Progenitor cell of endocrine pancreas (in vitro differentiated cells): ENCODE results near the gene TMEM239. TPM values are rescaled to one million over a fixed set of nuclear protein-coding genes. Genes with fewer than 3 reads are reported as not detected.

Source experiments
- DNase-seq: peaks from one replicate; pipeline ENCODE4 v3.0.0; 2021; ENCODE audit warnings: low spot score; ENCODE audit not compliant: unreplicated experiment
- H3K27ac Mint-ChIP-seq: 2 replicates; pipeline ENCODE4 v1.8.0; 2021; ENCODE audit warnings: mild to moderate bottlenecking, moderate library complexity, mixed read lengths
- H3K27me3 Mint-ChIP-seq: 2 replicates; pipeline ENCODE4 v1.8.0; 2021; ENCODE audit warnings: mixed read lengths
- H3K36me3 Mint-ChIP-seq: 2 replicates; pipeline ENCODE4 v1.8.0; 2022; ENCODE audit warnings: mixed read lengths; ENCODE audit not compliant: insufficient read depth
- H3K4me1 Mint-ChIP-seq: 2 replicates; pipeline ENCODE4 v1.8.0; 2021; ENCODE audit warnings: low read depth, mixed read lengths
- H3K4me3 Mint-ChIP-seq: 2 replicates; pipeline ENCODE4 v1.8.0; 2021; ENCODE audit warnings: low read depth, mild to moderate bottlenecking, moderate library complexity, mixed read lengths
- H3K9me3 Mint-ChIP-seq: 2 replicates; pipeline ENCODE4 v1.8.0; 2021; ENCODE audit warnings: low read depth, mixed read lengths
- CTCF ChIP-seq: fragments of 200-600 bp; sonication (generic); IDR thresholded peaks from one replicate; pipeline ENCODE4 v1.5.0; 2021; ENCODE audit warnings: antibody characterized with exemption, mild to moderate bottlenecking; ENCODE audit not compliant: unreplicated experiment
- total RNA-seq: library from RNA; stranded (reverse); gene quantifications from 2 replicates; pipeline ENCODE4 v1.2.1, GENCODE V29; 2021

The TMEM239 gene
- total RNA-seq, 1 donor from 2014 or later: not detected

- H3K9me3 Mint-ChIP-seq: no peaks in the 10 kb centered on the region
- H3K4me3 Mint-ChIP-seq: no peak overlapping the region
- H3K27ac Mint-ChIP-seq: no peak overlapping the region
- no peak for TF ChIP-seq CTCF
- DNase-seq: no peak
- no peaks in the 10 kb centered on the region for H3K4me1 Mint-ChIP-seq
- peaks cover 5% of the 10 kb centered on the region for H3K36me3 Mint-ChIP-seq
- H3K27me3 Mint-ChIP-seq: peaks cover 10% of the 10 kb centered on the region
Measured at GRCh38 chr20:2865101-2865500, 48.9 kb downstream of the TMEM239 start.

GRCh38 chr20:2865630-2866029 lies 49.5 kb downstream of the TMEM239 start:
- DNase-seq: no peak
- no peak overlapping the region for H3K4me3 Mint-ChIP-seq
- no peaks in the 10 kb centered on the region for H3K4me1 Mint-ChIP-seq
- H3K9me3 Mint-ChIP-seq: no peaks in the 10 kb centered on the region
- peaks cover 5% of the 10 kb centered on the region for H3K36me3 Mint-ChIP-seq
- H3K27ac Mint-ChIP-seq: no peak overlapping the region
- H3K27me3 Mint-ChIP-seq: peaks cover 15% of the 10 kb centered on the region
- TF ChIP-seq CTCF: no peak

- H3K4me1 Mint-ChIP-seq: no peaks in the 10 kb centered on the region
- H3K27me3 Mint-ChIP-seq: peaks cover 21% of the 10 kb centered on the region
- no peak overlapping the region for H3K4me3 Mint-ChIP-seq
- no peak for TF ChIP-seq CTCF
- H3K9me3 Mint-ChIP-seq: no peaks in the 10 kb centered on the region
- DNase-seq: no peak
- H3K36me3 Mint-ChIP-seq: peaks cover 5% of the 10 kb centered on the region
- no peak overlapping the region for H3K27ac Mint-ChIP-seq
Measured at GRCh38 chr20:2866236-2866635, 50.1 kb downstream of the TMEM239 start.

GRCh38 chr20:2867081-2867864 lies 51.1 kb downstream of the TMEM239 start:
- no peak for DNase-seq
- Mint-ChIP-seq H3K9me3 (no peaks in the 10 kb centered on the region), H3K4me1 (peaks cover 4% of the 10 kb centered on the region), H3K4me3 (no peak overlapping the region), H3K36me3 (peaks cover 4% of the 10 kb centered on the region), H3K27ac (peak overlapping the region; percentile 56), H3K27me3 (peaks cover 29% of the 10 kb centered on the region)
- no peak for TF ChIP-seq CTCF

Other genes starting within 250 kb of the TMEM239 start
- 271 and 282 TPM in 2 replicates for gene NOP56, start 163.7 kb upstream of the TMEM239 start, total RNA-seq
- 98.9 and 108 TPM in 2 replicates for gene IDH3B, start 152.1 kb upstream of the TMEM239 start, total RNA-seq
- gene EBF4, start 123.6 kb upstream of the TMEM239 start, total RNA-seq: 63.8 and 64.9 TPM in 2 replicates
- gene CPXM1, start 15.7 kb upstream of the TMEM239 start, total RNA-seq: 130 and 131 TPM in 2 replicates
- gene C20orf141, start 1.4 kb upstream of the TMEM239 start, total RNA-seq: not detected in 2 replicates
- gene PCED1A, start 24.3 kb downstream of the TMEM239 start, total RNA-seq: 81.1 and 89.2 TPM in 2 replicates
- 47.8 and 48.5 TPM in 2 replicates for gene VPS16, start 24.4 kb downstream of the TMEM239 start, total RNA-seq
- gene PTPRA, start 57.1 kb downstream of the TMEM239 start, total RNA-seq: 71.7 and 73.2 TPM in 2 replicates
- gene GNRH2, start 227.3 kb downstream of the TMEM239 start, total RNA-seq: 2.7 TPM in 2 replicates
- 74.3 and 75.1 TPM in 2 replicates for gene MRPS26, start 229.7 kb downstream of the TMEM239 start, total RNA-seq